ENCODE results near the gene TMEM175.

The TMEM175 gene

GRCh38 chr4:957231-957580 lies 24.9 kb downstream of the TMEM175 start:
- no peak for DNase-seq (ENCODE audit: low read depth, low spot score)
- H3K27ac ChIP-seq = no peak overlapping the region

- no peak overlapping the region for H3K27ac ChIP-seq
- DNase-seq (ENCODE audit: low read depth, low spot score) = no peak
These were observed 25.5 kb downstream of the TMEM175 start for GRCh38 chr4:957581-958313.

GRCh38 chr4:958314-958665 lies 26.0 kb downstream of the TMEM175 start:
- H3K27ac ChIP-seq = no peak overlapping the region
- DNase-seq (ENCODE audit: low read depth, low spot score) = no peak

GRCh38 chr4:958696-959337 lies 26.6 kb downstream of the TMEM175 start:
- DNase-seq (ENCODE audit: low read depth, low spot score) = no peak
- H3K27ac ChIP-seq = no peak overlapping the region

GRCh38 chr4:959338-960139 lies 27.3 kb downstream of the TMEM175 start:
- DNase-seq (ENCODE audit: low read depth, low spot score) = no peak
- H3K27ac ChIP-seq = no peak overlapping the region

GRCh38 chr4:960140-960635 lies 27.9 kb downstream of the TMEM175 start:
- H3K27ac ChIP-seq = no peak overlapping the region
- DNase-seq (ENCODE audit: low read depth, low spot score) = no peak

- no peak for DNase-seq (ENCODE audit: low read depth, low spot score)
- no peak overlapping the region for H3K27ac ChIP-seq
These were observed 28.5 kb downstream of the TMEM175 start for GRCh38 chr4:960636-961350.

GRCh38 chr4:961351-962230 lies 29.3 kb downstream of the TMEM175 start:
- no peak for DNase-seq (ENCODE audit: low read depth, low spot score)
- H3K27ac ChIP-seq = no peak overlapping the region

GRCh38 chr4:962231-963208 lies 30.3 kb downstream of the TMEM175 start:
- DNase-seq (ENCODE audit: low read depth, low spot score) = no peak

GRCh38 chr4:963276-964225 lies 31.3 kb downstream of the TMEM175 start:
- no peak overlapping the region for H3K27ac ChIP-seq
- no peak for DNase-seq (ENCODE audit: low read depth, low spot score)

More at GRCh38 chr4:962231-963208, 30.3 kb downstream of the TMEM175 start:
- H3K27ac ChIP-seq = no peak overlapping the region

- DNase-seq (ENCODE audit: low read depth, low spot score) = no peak
- H3K27ac ChIP-seq = no peak overlapping the region
These were observed 32.2 kb downstream of the TMEM175 start for GRCh38 chr4:964346-965025.

GRCh38 chr4:965048-965765 lies 32.9 kb downstream of the TMEM175 start:
- no peak for DNase-seq (ENCODE audit: low read depth, low spot score)

GRCh38 chr4:965766-966134 lies 33.5 kb downstream of the TMEM175 start:
- H3K27ac ChIP-seq = no peak overlapping the region
- no peak for DNase-seq (ENCODE audit: low read depth, low spot score)

More at GRCh38 chr4:965048-965765, 32.9 kb downstream of the TMEM175 start:
- no peak overlapping the region for H3K27ac ChIP-seq

GRCh38 chr4:966266-967112 lies 34.2 kb downstream of the TMEM175 start:
- H3K27ac ChIP-seq = no peak overlapping the region
- DNase-seq (ENCODE audit: low read depth, low spot score) = no peak

Measured in epithelial cell of prostate (primary cell).